OCI-LY7 (cell line): ENCODE results near the gene FBXL17. TPM values are rescaled to one million over a fixed set of nuclear protein-coding genes. Genes with fewer than 3 reads are reported as not detected.

Source experiments
- BruUV-seq: library from RNA; stranded (reverse); fragments of 400-500 nt; replicated peaks from 2 replicates; lab custom pipeline; 2021; lab: Mats Ljungman, UMichigan
- CTCF ChIA-PET: fragments of 300-600 bp; sonication (Branson Sonifier 250); formaldehyde crosslinking; loops from one replicate; lab custom pipeline; 2022; ENCODE audit warnings: antibody characterized with exemption; ENCODE audit not compliant: unreplicated experiment; lab: Charles Lee
- POLR2A ChIA-PET: fragments of 300-600 bp; sonication (Branson Sonifier 250); formaldehyde crosslinking; loops from one replicate; lab custom pipeline; 2022; ENCODE audit warnings: antibody characterized with exemption; lab: Charles Lee
- DNase-seq: peaks from one replicate; pipeline ENCODE4 v3.0.0-alpha.2; 2015; ENCODE audit warnings: low spot score
- H2AFZ ChIP-seq: fragments of 200-600 bp; sonication (generic), shearing (Covaris generic); 2 replicates; pipeline ENCODE4 v1.6.1; 2014; ENCODE audit warnings: mild to moderate bottlenecking, antibody characterized with exemption, low read length, moderate library complexity
- H3K27ac ChIP-seq: fragments of 200-600 bp; sonication (generic); 2 replicates; pipeline ENCODE4 v1.5.1; 2014; ENCODE audit warnings: mixed run types, low read depth, mild to moderate bottlenecking, moderate library complexity, low read length, inconsistent platforms; ENCODE audit not compliant: poor library complexity, severe bottlenecking
- H3K36me3 ChIP-seq: fragments of 200-600 bp; sonication (generic); 2 replicates; pipeline ENCODE4 v1.6.1; 2014; ENCODE audit warnings: mild to moderate bottlenecking, antibody characterized with exemption, low read length, moderate library complexity, mixed read lengths; ENCODE audit not compliant: insufficient read depth
- H3K4me1 ChIP-seq: fragments of 200-600 bp; sonication (generic); 2 replicates; pipeline ENCODE4 v1.5.1; 2014; ENCODE audit warnings: mild to moderate bottlenecking, low read length; ENCODE audit not compliant: insufficient read depth, poor library complexity, severe bottlenecking
- H3K4me2 ChIP-seq: fragments of 200-600 bp; sonication (generic); 2 replicates; pipeline ENCODE4 v1.6.1; 2014; ENCODE audit warnings: mild to moderate bottlenecking, low read length
- H3K4me3 ChIP-seq: fragments of 200-600 bp; sonication (generic); 2 replicates; pipeline ENCODE4 v1.5.1; 2014; ENCODE audit warnings: mild to moderate bottlenecking, low read depth, low read length; ENCODE audit not compliant: poor library complexity, severe bottlenecking
- H3K79me2 ChIP-seq: fragments of 200-600 bp; sonication (generic); 2 replicates; pipeline ENCODE4 v1.6.1; 2016; ENCODE audit warnings: low read depth, mild to moderate bottlenecking, low read length, moderate library complexity, mixed read lengths; ENCODE audit not compliant: insufficient read depth
- H3K9me2 ChIP-seq: fragments of 200-600 bp; sonication (generic); 2 replicates; pipeline ENCODE4 v1.6.1; 2016; ENCODE audit warnings: mild to moderate bottlenecking, low read length, mixed read lengths; ENCODE audit not compliant: insufficient read depth
- H3K9me3 ChIP-seq: fragments of 200-600 bp; sonication (generic); 2 replicates; pipeline ENCODE4 v1.6.1; 2014; ENCODE audit warnings: mild to moderate bottlenecking, mixed run types, low read length, mixed read lengths
- H4K20me1 ChIP-seq: fragments of 200-600 bp; sonication (generic); 2 replicates; pipeline ENCODE4 v1.6.1; 2014; ENCODE audit warnings: mild to moderate bottlenecking, antibody characterized with exemption, low read length, moderate library complexity, mixed read lengths; ENCODE audit not compliant: insufficient read depth
- CTCF ChIP-seq: fragments of 200-600 bp; sonication (generic); conservative IDR thresholded peaks from 2 replicates; pipeline ENCODE4 v1.5.1; 2014; ENCODE audit warnings: mild to moderate bottlenecking, antibody characterized with exemption, low read length, moderate library complexity, mixed read lengths
- EZH2phosphoT487 ChIP-seq: fragments of 200-600 bp; sonication (generic); IDR thresholded peaks from 2 replicates; pipeline ENCODE4 v1.6.1; 2018; ENCODE audit warnings: low read depth, borderline replicate concordance, mild to moderate bottlenecking, mixed run types, antibody characterized with exemption, low read length, moderate library complexity, mixed read lengths
- intact Hi-C: fragments of 100-400 bp; cut with micrococcal nuclease; formaldehyde crosslinking; loops from one replicate; pipeline ENCODE4 v1.10.0; 2022; ENCODE audit not compliant: unreplicated experiment
- total RNA-seq, 2 experiments: library from RNA; depleted of rRNA in 1 of 2; stranded (reverse); fragments of >200 nt in 1 of 2; shearing (Covaris generic) in 1 of 2; gene quantifications; 2 replicates each; pipeline ENCODE4 v1.2.3, GENCODE V29; 2014 to 2022

The FBXL17 gene
- total RNA-seq, 2 experiments from 2014 or later: 10.2 to 21.6 TPM

- no peaks in the 10 kb centered on the region for H3K79me2 ChIP-seq
- no TSS peak for BruUV-seq
- no peak for TF ChIP-seq CTCF
These were observed 15.4 kb downstream of the FBXL17 start for GRCh38 chr5:108366500-108366899.

GRCh38 chr5:108361771-108362170 is 20.1 kb downstream of the FBXL17 start:
- Histone ChIP-seq H4K20me1 (no peaks in the 10 kb centered on the region), H3K4me1 (no peaks in the 10 kb centered on the region), H3K9me3 (no peaks in the 10 kb centered on the region), H2AFZ (no peak overlapping the region), H3K4me2 (no peak overlapping the region), H3K27ac (no peak overlapping the region), H3K36me3 (no peaks in the 10 kb centered on the region; the same call in 1 of the 2 replicates), H3K79me2 (no peaks in the 10 kb centered on the region), H3K9me2 (no peaks in the 10 kb centered on the region), H3K4me3 (no peak overlapping the region)
- TF ChIP-seq CTCF (no peak), EZH2phosphoT487 (no peak)
- CTCF ChIA-PET: no interaction called here
- BruUV-seq: no TSS peak
- POLR2A ChIA-PET: interaction anchor here (0.5 to 1.5 kb wide), 4 partner anchors 12 to 177 kb away, joined by 3 to 4 read pairs (median 3); no protein-coding TSS in a partner anchor
- intact Hi-C loops: no loop called here
- DNase-seq: no peak

More at GRCh38 chr5:108366500-108366899, 15.4 kb downstream of the FBXL17 start:
- Histone ChIP-seq H3K9me2 (no peaks in the 10 kb centered on the region), H3K4me1 (no peaks in the 10 kb centered on the region), H3K36me3 (no peaks in the 10 kb centered on the region; the same call in 1 of the 2 replicates), H3K27ac (no peak overlapping the region), H3K9me3 (no peaks in the 10 kb centered on the region), H3K4me2 (no peak overlapping the region), H3K4me3 (no peak overlapping the region), H4K20me1 (no peaks in the 10 kb centered on the region), H2AFZ (no peak overlapping the region)
- intact Hi-C loops: no loop called here
- POLR2A ChIA-PET: interaction anchor here (1.1 kb wide), 1 partner anchor 11 kb away, joined by 5 read pairs; no protein-coding TSS in a partner anchor
- CTCF ChIA-PET: no interaction called here
- no peak for DNase-seq

- CTCF ChIA-PET: no interaction called here
- H3K4me1 ChIP-seq: no peaks in the 10 kb centered on the region
- no peaks in the 10 kb centered on the region for H3K9me3 ChIP-seq
- no peak for DNase-seq
- TF ChIP-seq CTCF (no peak), EZH2phosphoT487 (no peak)
- H3K4me3 ChIP-seq: no peak overlapping the region
- H3K9me2 ChIP-seq: no peaks in the 10 kb centered on the region
- H3K79me2 ChIP-seq: no peaks in the 10 kb centered on the region
- H3K4me2 ChIP-seq: no peak overlapping the region
- intact Hi-C loops: no loop called here
- POLR2A ChIA-PET: interaction anchor here (0.6 to 1.5 kb wide), 4 partner anchors 12 to 1162 kb away, joined by 3 to 4 read pairs (median 4); no protein-coding TSS in a partner anchor
- BruUV-seq: no TSS peak
- H3K36me3 ChIP-seq: no peaks in the 10 kb centered on the region; the same call in 1 of the 2 replicates
- H2AFZ ChIP-seq: no peak overlapping the region
- no peak overlapping the region for H3K27ac ChIP-seq
- H4K20me1 ChIP-seq: no peaks in the 10 kb centered on the region
These were observed 20.7 kb downstream of the FBXL17 start for GRCh38 chr5:108361239-108361638.
